NCI-H1092 (cell line): Measurements from ENCODE around the gene ATP2B2.
"Not testable (repeated sequence)": the region's sequence is repeated elsewhere in the genome, so short reads cannot be mapped to it uniquely, and the experiment has no call there.

Source experiments
- DNase-seq: peaks from one replicate; lab custom pipeline; 2025; lab: John Stamatoyannopoulos, UW

ATP2B2 gene

GRCh38 chr3:10382892-10383849 is 122.2 kb downstream of the ATP2B2 start:
- no peak for DNase-seq

GRCh38 chr3:10382445-10382844 is 122.9 kb downstream of the ATP2B2 start:
- not testable (repeated sequence) for DNase-seq

GRCh38 chr3:10381336-10381735 is 124.0 kb downstream of the ATP2B2 start:
- DNase-seq: no peak

GRCh38 chr3:10380906-10381305 is 124.5 kb downstream of the ATP2B2 start:
- DNase-seq: no peak

- DNase-seq: no peak
Measured at GRCh38 chr3:10379961-10380360, 125.4 kb downstream of the ATP2B2 start.

GRCh38 chr3:10379161-10379560 is 126.2 kb downstream of the ATP2B2 start:
- no peak for DNase-seq

GRCh38 chr3:10378742-10379141 is 126.6 kb downstream of the ATP2B2 start:
- no peak for DNase-seq

- DNase-seq: no peak
Measured at GRCh38 chr3:10378246-10378645, 127.1 kb downstream of the ATP2B2 start.

GRCh38 chr3:10377148-10377725 is 128.1 kb downstream of the ATP2B2 start:
- DNase-seq: no peak

- no peak for DNase-seq
Measured at GRCh38 chr3:10376353-10376752, 129.0 kb downstream of the ATP2B2 start.

- DNase-seq: no peak
Measured at GRCh38 chr3:10375296-10376053, 129.9 kb downstream of the ATP2B2 start.

GRCh38 chr3:10374311-10374710 is 131.1 kb downstream of the ATP2B2 start:
- no peak for DNase-seq

GRCh38 chr3:10373686-10374261 is 131.6 kb downstream of the ATP2B2 start:
- DNase-seq: no peak

GRCh38 chr3:10371789-10372188 is 133.6 kb downstream of the ATP2B2 start:
- DNase-seq: no peak

- no peak for DNase-seq
Measured at GRCh38 chr3:10371167-10371566, 134.2 kb downstream of the ATP2B2 start.

GRCh38 chr3:10370429-10370828 is 135.0 kb downstream of the ATP2B2 start:
- DNase-seq: no peak

- DNase-seq: no peak
Measured at GRCh38 chr3:10368512-10368911, 136.9 kb downstream of the ATP2B2 start.

- no peak for DNase-seq
Measured at GRCh38 chr3:10367506-10367905, 137.9 kb downstream of the ATP2B2 start.

- no peak for DNase-seq
Measured at GRCh38 chr3:10366651-10367101, 138.7 kb downstream of the ATP2B2 start.

GRCh38 chr3:10365791-10366190 is 139.6 kb downstream of the ATP2B2 start:
- DNase-seq: no peak

- no peak for DNase-seq
Measured at GRCh38 chr3:10365316-10365715, 140.1 kb downstream of the ATP2B2 start.

- no peak for DNase-seq
Measured at GRCh38 chr3:10364806-10365205, 140.6 kb downstream of the ATP2B2 start.
